ENCODE data around the gene SENP8. TPM values are rescaled to one million over a fixed set of nuclear protein-coding genes. Genes with fewer than 3 reads are reported as not detected.

The SENP8 gene
- total RNA-seq, 1 experiment from 2014 or later = 6.8 TPM

GRCh38 chr15:72136170-72137051, 18.2 kb downstream of the SENP8 start:
- Histone ChIP-seq H4K20me1 (ENCODE audit: insufficient read depth, low read depth, low read length) (no peaks in the 10 kb centered on the region), H3K9ac (ENCODE audit: low read length) (no peak overlapping the region), H2AFZ (ENCODE audit: low read length) (no peak overlapping the region), H3K27ac (ENCODE audit: low read length) (no peak overlapping the region), H3K36me3 (ENCODE audit: insufficient read depth, low read length) (no peaks in the 10 kb centered on the region), H3K4me2 (ENCODE audit: low read depth, low read length, poor library complexity, severe bottlenecking) (no peak overlapping the region), H3K4me3 (ENCODE audit: low read length) (no peak overlapping the region), H3K27me3 (ENCODE audit: low read length) (no peaks in the 10 kb centered on the region), H3K9me3 (ENCODE audit: low read length) (no peaks in the 10 kb centered on the region), H3K9me2 (replicated peaks; ENCODE audit: insufficient read depth, low read length) (no peaks in the 10 kb centered on the region), H3K79me2 (ENCODE audit: low read length) (no peaks in the 10 kb centered on the region), H3K4me1 (ENCODE audit: low read length) (peaks cover 11% of the 10 kb centered on the region)
- no peak for DNase-seq

- H4K20me1 ChIP-seq (ENCODE audit: insufficient read depth, low read depth, low read length) = no peaks in the 10 kb centered on the region
- no peak for DNase-seq
Observed at GRCh38 chr15:72139667-72140066, 21.5 kb downstream of the SENP8 start.

DNA sequence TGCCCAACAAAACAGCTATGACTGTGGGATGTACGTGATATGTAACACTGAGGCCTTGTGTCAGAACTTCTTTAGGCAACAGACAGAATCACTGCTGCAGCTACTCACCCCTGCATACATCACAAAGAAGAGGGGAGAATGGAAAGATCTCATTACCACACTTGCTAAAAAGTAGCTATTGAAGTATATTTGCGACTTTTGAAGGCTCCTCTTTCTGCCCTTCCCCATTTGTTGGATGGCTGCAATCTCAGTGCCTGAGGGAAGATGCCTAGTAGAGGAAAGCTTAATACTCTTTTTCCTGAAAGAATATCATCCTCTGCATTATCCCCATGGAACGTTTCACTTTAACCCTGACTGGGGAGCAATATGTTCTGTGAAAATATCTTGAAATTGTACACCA, 21.9 kb downstream of the SENP8 start:
- Histone ChIP-seq H3K9ac (ENCODE audit: low read length) (no peak overlapping the region), H3K9me2 (replicated peaks; ENCODE audit: insufficient read depth, low read length) (no peaks in the 10 kb centered on the region), H3K79me2 (ENCODE audit: low read length) (no peaks in the 10 kb centered on the region), H3K9me3 (ENCODE audit: low read length) (no peaks in the 10 kb centered on the region), H3K4me1 (ENCODE audit: low read length) (peaks cover 7% of the 10 kb centered on the region), H3K27me3 (ENCODE audit: low read length) (no peaks in the 10 kb centered on the region), H3K27ac (ENCODE audit: low read length) (no peak overlapping the region), H3K4me3 (ENCODE audit: low read length) (no peak overlapping the region), H4K20me1 (ENCODE audit: insufficient read depth, low read depth, low read length) (no peaks in the 10 kb centered on the region), H3K4me2 (ENCODE audit: low read depth, low read length, poor library complexity, severe bottlenecking) (no peak overlapping the region), H2AFZ (ENCODE audit: low read length) (no peak overlapping the region), H3K36me3 (ENCODE audit: insufficient read depth, low read length) (no peaks in the 10 kb centered on the region)
- no peak for DNase-seq

More at GRCh38 chr15:72139667-72140066, 21.5 kb downstream of the SENP8 start:
- Histone ChIP-seq H3K4me2 (ENCODE audit: low read depth, low read length, poor library complexity, severe bottlenecking) (no peak overlapping the region), H3K79me2 (ENCODE audit: low read length) (no peaks in the 10 kb centered on the region), H3K4me1 (ENCODE audit: low read length) (peaks cover 7% of the 10 kb centered on the region), H3K9me3 (ENCODE audit: low read length) (no peaks in the 10 kb centered on the region), H3K9me2 (replicated peaks; ENCODE audit: insufficient read depth, low read length) (no peaks in the 10 kb centered on the region), H3K4me3 (ENCODE audit: low read length) (no peak overlapping the region), H2AFZ (ENCODE audit: low read length) (no peak overlapping the region), H3K27me3 (ENCODE audit: low read length) (no peaks in the 10 kb centered on the region), H3K9ac (ENCODE audit: low read length) (no peak overlapping the region), H3K27ac (ENCODE audit: low read length) (no peak overlapping the region), H3K36me3 (ENCODE audit: insufficient read depth, low read length) (no peaks in the 10 kb centered on the region)

DNA sequence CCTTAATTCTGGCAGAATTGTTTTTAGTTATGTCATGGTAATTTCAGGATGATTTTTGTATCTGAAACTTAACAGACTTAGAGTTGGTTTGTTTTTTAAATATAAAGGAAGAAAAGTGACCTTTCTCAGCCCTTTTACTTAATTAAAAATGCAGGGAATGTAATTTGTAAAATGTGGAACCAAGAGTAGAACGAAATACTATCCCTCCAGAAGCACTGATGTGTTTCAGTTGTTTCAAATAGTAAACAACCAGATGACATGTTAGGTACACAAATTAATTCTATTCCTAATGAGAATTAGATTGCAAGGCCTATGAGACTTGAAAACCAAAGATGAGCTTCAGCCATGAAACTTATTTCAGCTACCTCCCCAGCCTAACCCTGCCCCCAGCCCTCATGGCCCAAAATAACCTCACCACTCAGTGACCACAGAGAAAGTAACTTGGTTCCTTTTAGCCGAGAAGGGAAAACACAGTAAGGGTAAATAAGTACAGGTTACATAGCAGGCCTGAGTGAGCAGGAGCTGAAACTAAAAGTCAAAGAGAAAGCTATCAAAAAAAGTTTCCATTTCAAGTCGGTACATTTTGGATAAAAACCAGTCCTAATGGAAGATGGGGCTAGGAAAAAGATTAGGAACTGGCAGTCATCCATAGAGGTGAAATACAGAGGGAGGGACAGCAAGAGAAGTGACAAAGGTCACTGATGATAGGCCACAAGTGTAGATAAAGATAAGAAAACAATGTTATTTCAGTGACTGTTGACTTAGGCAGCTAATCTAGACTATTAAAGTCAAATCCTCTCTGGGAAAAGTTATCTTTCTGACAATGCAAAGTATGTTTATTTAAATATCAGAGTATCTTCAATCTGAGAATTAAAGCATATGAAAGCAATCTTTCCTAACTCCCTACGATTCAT, 23.2 kb downstream of the SENP8 start:
- H3K9me2 ChIP-seq (replicated peaks; ENCODE audit: insufficient read depth, low read length) = no peaks in the 10 kb centered on the region
- no peak overlapping the region for H3K9ac ChIP-seq (ENCODE audit: low read length)
- H3K36me3 ChIP-seq (ENCODE audit: insufficient read depth, low read length) = no peaks in the 10 kb centered on the region
- no peaks in the 10 kb centered on the region for H3K79me2 ChIP-seq (ENCODE audit: low read length)
- no peak overlapping the region for H3K4me3 ChIP-seq (ENCODE audit: low read length)
- H3K27me3 ChIP-seq (ENCODE audit: low read length) = no peaks in the 10 kb centered on the region
- peaks cover 7% of the 10 kb centered on the region for H3K4me1 ChIP-seq (ENCODE audit: low read length)
- no peak for DNase-seq
- H3K4me2 ChIP-seq (ENCODE audit: low read depth, low read length, poor library complexity, severe bottlenecking) = no peak overlapping the region
- H3K9me3 ChIP-seq (ENCODE audit: low read length) = no peaks in the 10 kb centered on the region
- no peak overlapping the region for H3K27ac ChIP-seq (ENCODE audit: low read length)
- H4K20me1 ChIP-seq (ENCODE audit: insufficient read depth, low read depth, low read length) = no peaks in the 10 kb centered on the region
- no peak overlapping the region for H2AFZ ChIP-seq (ENCODE audit: low read length)

DNA sequence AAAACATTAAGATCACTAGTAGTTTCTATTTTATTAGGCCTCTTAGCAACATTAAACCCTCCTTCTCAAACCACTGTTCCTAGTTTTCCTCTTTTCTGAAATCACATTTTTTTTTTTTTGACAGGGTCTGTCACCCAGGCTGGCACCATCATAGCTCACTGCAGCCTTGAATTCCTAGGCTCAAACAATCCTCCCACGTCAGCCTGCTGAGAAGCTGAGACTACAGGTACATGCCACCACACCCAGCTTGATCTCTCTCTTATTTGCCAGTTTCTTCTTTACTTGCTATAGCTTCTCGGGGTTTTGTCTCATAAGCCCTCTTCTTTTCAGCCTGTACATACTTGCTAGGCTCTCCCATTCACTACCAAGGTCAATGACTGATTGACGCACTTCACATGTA, 28.0 kb downstream of the SENP8 start:
- Histone ChIP-seq H3K27ac (ENCODE audit: low read length) (no peak overlapping the region), H3K79me2 (ENCODE audit: low read length) (no peaks in the 10 kb centered on the region)

DNA sequence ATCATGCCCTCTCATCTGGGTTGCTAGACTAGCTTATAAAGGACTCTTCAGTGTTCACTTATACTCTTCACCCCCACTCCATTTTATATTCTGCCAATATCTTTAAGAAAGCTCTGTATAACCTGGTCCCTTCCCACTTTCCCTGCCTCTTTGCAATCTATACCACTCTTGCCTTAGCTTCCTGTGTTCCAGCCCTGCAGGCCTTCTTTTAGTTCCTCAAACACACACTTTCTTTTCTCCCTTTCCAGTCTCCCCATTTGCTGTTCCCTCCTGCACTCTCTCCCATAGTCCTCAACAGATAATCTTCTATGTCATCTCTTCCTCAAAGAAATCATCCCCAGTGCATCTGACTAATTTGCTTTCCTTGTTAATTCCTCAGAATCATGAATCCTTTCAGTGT, 28.7 kb downstream of the SENP8 start:
- no peaks in the 10 kb centered on the region for H3K9me3 ChIP-seq (ENCODE audit: low read length)
- no peaks in the 10 kb centered on the region for H4K20me1 ChIP-seq (ENCODE audit: insufficient read depth, low read depth, low read length)
- no peak overlapping the region for H3K27ac ChIP-seq (ENCODE audit: low read length)
- no peak overlapping the region for H3K4me3 ChIP-seq (ENCODE audit: low read length)
- no peak overlapping the region for H3K9ac ChIP-seq (ENCODE audit: low read length)
- H3K36me3 ChIP-seq (ENCODE audit: insufficient read depth, low read length) = no peaks in the 10 kb centered on the region
- no peaks in the 10 kb centered on the region for H3K9me2 ChIP-seq (replicated peaks; ENCODE audit: insufficient read depth, low read length)
- no peak overlapping the region for H3K4me2 ChIP-seq (ENCODE audit: low read depth, low read length, poor library complexity, severe bottlenecking)
- H2AFZ ChIP-seq (ENCODE audit: low read length) = no peak overlapping the region
- no peaks in the 10 kb centered on the region for H3K79me2 ChIP-seq (ENCODE audit: low read length)
- no peak for DNase-seq
- no peaks in the 10 kb centered on the region for H3K27me3 ChIP-seq (ENCODE audit: low read length)
- H3K4me1 ChIP-seq (ENCODE audit: low read length) = no peaks in the 10 kb centered on the region

More for the DNA sequence above, 28.0 kb downstream of the SENP8 start:
- Histone ChIP-seq H3K4me2 (ENCODE audit: low read depth, low read length, poor library complexity, severe bottlenecking) (no peak overlapping the region), H4K20me1 (ENCODE audit: insufficient read depth, low read depth, low read length) (no peaks in the 10 kb centered on the region), H3K4me1 (ENCODE audit: low read length) (peaks cover 6% of the 10 kb centered on the region), H3K9me3 (ENCODE audit: low read length) (no peaks in the 10 kb centered on the region), H3K9ac (ENCODE audit: low read length) (no peak overlapping the region), H3K4me3 (ENCODE audit: low read length) (no peak overlapping the region), H3K36me3 (ENCODE audit: insufficient read depth, low read length) (no peaks in the 10 kb centered on the region), H3K27me3 (ENCODE audit: low read length) (no peaks in the 10 kb centered on the region), H2AFZ (ENCODE audit: low read length) (no peak overlapping the region), H3K9me2 (replicated peaks; ENCODE audit: insufficient read depth, low read length) (no peaks in the 10 kb centered on the region)
- DNase-seq = no peak

DNA sequence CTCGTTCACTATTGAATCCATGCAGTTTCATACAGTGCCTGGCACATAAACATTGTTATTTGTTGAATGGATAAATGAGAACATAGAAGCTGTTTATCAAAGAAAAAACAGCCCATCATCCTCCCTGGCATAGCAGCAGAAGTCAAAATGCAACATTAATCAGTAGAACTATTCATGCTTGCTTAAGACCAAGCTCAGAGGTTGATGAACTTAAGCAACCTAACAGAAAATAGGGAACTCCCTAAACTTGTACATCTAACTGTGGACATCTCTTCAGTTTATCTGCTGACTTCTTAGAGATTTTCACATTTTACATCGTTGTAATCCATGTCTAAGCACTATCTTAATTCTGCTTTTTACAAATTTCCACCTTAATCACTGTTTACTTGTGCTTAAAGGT, 29.2 kb downstream of the SENP8 start:
- H3K9me3 ChIP-seq (ENCODE audit: low read length) = no peaks in the 10 kb centered on the region
- H3K36me3 ChIP-seq (ENCODE audit: insufficient read depth, low read length) = no peaks in the 10 kb centered on the region
- no peak for DNase-seq
- no peak overlapping the region for H3K27ac ChIP-seq (ENCODE audit: low read length)
- no peak overlapping the region for H3K4me2 ChIP-seq (ENCODE audit: low read depth, low read length, poor library complexity, severe bottlenecking)
- H3K27me3 ChIP-seq (ENCODE audit: low read length) = no peaks in the 10 kb centered on the region
- no peak overlapping the region for H2AFZ ChIP-seq (ENCODE audit: low read length)
- H3K4me3 ChIP-seq (ENCODE audit: low read length) = no peak overlapping the region
- no peak overlapping the region for H3K9ac ChIP-seq (ENCODE audit: low read length)
- no peaks in the 10 kb centered on the region for H4K20me1 ChIP-seq (ENCODE audit: insufficient read depth, low read depth, low read length)
- H3K9me2 ChIP-seq (replicated peaks; ENCODE audit: insufficient read depth, low read length) = no peaks in the 10 kb centered on the region
- H3K4me1 ChIP-seq (ENCODE audit: low read length) = no peaks in the 10 kb centered on the region
- H3K79me2 ChIP-seq (ENCODE audit: low read length) = no peaks in the 10 kb centered on the region
